H1 (cell line): ENCODE data around the gene RAB30.

ENCODE experiments used
- CHD2 ChIP-seq: IDR thresholded peaks from 2 replicates; pipeline ENCODE4 v1.6.1; 2012; ENCODE audit warnings: low read length, improper control_type of control experiment
- EZH2 ChIP-seq: fragments of 200-600 bp; sonication (generic); IDR thresholded peaks from 2 replicates; pipeline ENCODE4 v1.7.1; 2012; ENCODE audit warnings: low read depth, mild to moderate bottlenecking, moderate library complexity, low read length, inconsistent platforms; ENCODE audit not compliant: severe bottlenecking
- HDAC2 ChIP-seq, 2 experiments: fragments of 300-600 bp in 1 of 2; sonication (generic) in 1 of 2; IDR thresholded peaks; 2 replicates each; pipeline ENCODE4 v1.6.1; 2011 to 2012; ENCODE audit warnings: low read depth in 2 of 2, low read length in 2 of 2, mild to moderate bottlenecking in 2 of 2, moderate library complexity in 2 of 2, borderline replicate concordance in 1 of 2, inconsistent platforms in 1 of 2
- KDM5A ChIP-seq: fragments of 200-600 bp; IDR thresholded peaks from 2 replicates; pipeline ENCODE4 v1.7.1; 2012; ENCODE audit warnings: mild to moderate bottlenecking, low read length, inconsistent platforms, mixed read lengths
- MAFK ChIP-seq: IDR thresholded peaks from 2 replicates; pipeline ENCODE4 v1.6.1; 2012; ENCODE audit warnings: low read depth, mild to moderate bottlenecking, improper control_type of control experiment, low read length
- POLR2A ChIP-seq, 2 experiments: IDR thresholded peaks; 1 replicate in 1 of 2; 2 replicates in 1 of 2; pipeline ENCODE4 v1.6.1; 2011; ENCODE audit warnings: low read depth in 2 of 2, low read length in 2 of 2, mild to moderate bottlenecking in 2 of 2; ENCODE audit errors: control extremely low read depth in 1 of 2
- POLR2AphosphoS5 ChIP-seq: IDR thresholded peaks from 2 replicates; pipeline ENCODE4 v1.6.1; 2011; ENCODE audit warnings: low read depth, low read length
- RFX5 ChIP-seq: IDR thresholded peaks from 2 replicates; pipeline ENCODE4 v1.6.1; 2011; ENCODE audit warnings: low read depth, low read length, improper control_type of control experiment, borderline replicate concordance
- SP2 ChIP-seq: IDR thresholded peaks from 2 replicates; pipeline ENCODE4 v1.6.1; 2012; ENCODE audit warnings: mild to moderate bottlenecking, low read length, inconsistent platforms
- YY1 ChIP-seq: IDR thresholded peaks from 2 replicates; pipeline ENCODE4 v1.6.1; 2011; ENCODE audit warnings: low read depth, mild to moderate bottlenecking, low read length
- TF ChIP-seq, protein P1 (sequence below), 3 experiments: IDR thresholded peaks; 1 replicate in 2 of 3; 2 replicates in 1 of 3; pipeline versions ENCODE4 v1.5.1 to v1.6.1; 2011; ENCODE audit warnings: low read length in 3 of 3, mild to moderate bottlenecking in 3 of 3, inconsistent platforms in 2 of 3, low read depth in 1 of 3, moderate library complexity in 1 of 3; ENCODE audit not compliant: insufficient read depth in 1 of 3; ENCODE audit errors: control extremely low read depth in 1 of 3
- TF ChIP-seq, protein P2 (sequence below): IDR thresholded peaks from 2 replicates; pipeline ENCODE4 v1.6.1; 2011; ENCODE audit warnings: low read length, improper control_type of control experiment
- TF ChIP-seq, protein P3 (sequence below): IDR thresholded peaks from 2 replicates; pipeline ENCODE4 v1.6.1; 2011; ENCODE audit warnings: low read depth, mild to moderate bottlenecking, low read length; ENCODE audit not compliant: insufficient read depth

DNA sequence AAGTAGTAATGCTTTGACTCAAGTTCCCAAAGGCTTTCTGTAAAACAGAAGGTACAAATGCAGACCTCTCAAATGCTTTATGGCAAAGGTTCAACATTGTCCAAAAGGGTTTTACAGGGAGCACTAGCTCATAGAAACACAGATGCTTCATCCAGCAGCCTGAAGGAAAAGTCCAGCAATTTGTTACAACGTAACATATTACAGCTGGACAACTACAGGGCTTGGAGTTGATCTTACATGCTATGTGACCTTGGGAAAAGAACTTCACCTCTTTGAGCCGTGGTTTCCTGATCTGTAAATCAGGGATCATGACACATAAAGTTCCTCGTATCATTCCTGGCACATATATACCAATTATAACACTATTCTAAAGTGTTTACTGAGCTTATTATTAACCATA lies 85.3 kb downstream of the RAB30 start:
- TF ChIP-seq POLR2A (IDR thresholded peaks at IDR 0.05; ENCODE audit: control extremely low read depth in 1 of 2, low read depth in 2 of 2, low read length in 2 of 2), result no peak
- no peak for TF ChIP-seq EZH2
- no peak for TF ChIP-seq RFX5
- TF ChIP-seq, protein P1, sequence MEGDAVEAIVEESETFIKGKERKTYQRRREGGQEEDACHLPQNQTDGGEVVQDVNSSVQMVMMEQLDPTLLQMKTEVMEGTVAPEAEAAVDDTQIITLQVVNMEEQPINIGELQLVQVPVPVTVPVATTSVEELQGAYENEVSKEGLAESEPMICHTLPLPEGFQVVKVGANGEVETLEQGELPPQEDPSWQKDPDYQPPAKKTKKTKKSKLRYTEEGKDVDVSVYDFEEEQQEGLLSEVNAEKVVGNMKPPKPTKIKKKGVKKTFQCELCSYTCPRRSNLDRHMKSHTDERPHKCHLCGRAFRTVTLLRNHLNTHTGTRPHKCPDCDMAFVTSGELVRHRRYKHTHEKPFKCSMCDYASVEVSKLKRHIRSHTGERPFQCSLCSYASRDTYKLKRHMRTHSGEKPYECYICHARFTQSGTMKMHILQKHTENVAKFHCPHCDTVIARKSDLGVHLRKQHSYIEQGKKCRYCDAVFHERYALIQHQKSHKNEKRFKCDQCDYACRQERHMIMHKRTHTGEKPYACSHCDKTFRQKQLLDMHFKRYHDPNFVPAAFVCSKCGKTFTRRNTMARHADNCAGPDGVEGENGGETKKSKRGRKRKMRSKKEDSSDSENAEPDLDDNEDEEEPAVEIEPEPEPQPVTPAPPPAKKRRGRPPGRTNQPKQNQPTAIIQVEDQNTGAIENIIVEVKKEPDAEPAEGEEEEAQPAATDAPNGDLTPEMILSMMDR (IDR thresholded peaks at IDR 0.05; ENCODE audit: control extremely low read depth in 1 of 3, insufficient read depth in 1 of 3, low read depth in 1 of 3, low read length in 3 of 3), result no peak
- no peak for TF ChIP-seq KDM5A
- TF ChIP-seq, protein P2, sequence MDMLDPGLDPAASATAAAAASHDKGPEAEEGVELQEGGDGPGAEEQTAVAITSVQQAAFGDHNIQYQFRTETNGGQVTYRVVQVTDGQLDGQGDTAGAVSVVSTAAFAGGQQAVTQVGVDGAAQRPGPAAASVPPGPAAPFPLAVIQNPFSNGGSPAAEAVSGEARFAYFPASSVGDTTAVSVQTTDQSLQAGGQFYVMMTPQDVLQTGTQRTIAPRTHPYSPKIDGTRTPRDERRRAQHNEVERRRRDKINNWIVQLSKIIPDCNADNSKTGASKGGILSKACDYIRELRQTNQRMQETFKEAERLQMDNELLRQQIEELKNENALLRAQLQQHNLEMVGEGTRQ, result no peak
- no peak for TF ChIP-seq HDAC2 (IDR thresholded peaks at IDR 0.05; ENCODE audit: borderline replicate concordance in 1 of 2, low read depth in 2 of 2, low read length in 2 of 2)
- TF ChIP-seq CHD2, result no peak
- no peak for TF ChIP-seq SP2
- TF ChIP-seq POLR2AphosphoS5, result no peak
- TF ChIP-seq, protein P3, sequence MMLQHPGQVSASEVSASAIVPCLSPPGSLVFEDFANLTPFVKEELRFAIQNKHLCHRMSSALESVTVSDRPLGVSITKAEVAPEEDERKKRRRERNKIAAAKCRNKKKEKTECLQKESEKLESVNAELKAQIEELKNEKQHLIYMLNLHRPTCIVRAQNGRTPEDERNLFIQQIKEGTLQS, result no peak
- TF ChIP-seq YY1, result no peak
- TF ChIP-seq MAFK, result no peak
